OCI-LY3 (cell line): ENCODE data around the gene ADD2.

Experiments used
- H2AFZ ChIP-seq: fragments of 200-600, 300-600 bp; shearing (Covaris generic); 2 replicates; pipeline ENCODE4 v1.6.0; 2014; ENCODE audit warnings: antibody characterized with exemption, low read depth, low read length
- H3K27ac ChIP-seq: fragments of 200-600, 300-600 bp; sonication (generic); 2 replicates; pipeline ENCODE4 v1.5.1; 2014; ENCODE audit warnings: mild to moderate bottlenecking, low read length, moderate library complexity, mixed read lengths
- H3K27me3 ChIP-seq: fragments of 200-600, 300-600 bp; sonication (generic); 2 replicates; pipeline ENCODE4 v1.6.1; 2014; ENCODE audit warnings: low read depth, low read length, mixed read lengths
- H3K36me3 ChIP-seq: fragments of 200-600, 300-600 bp; sonication (generic); replicated peaks from 2 replicates; pipeline ENCODE3; 2014; ENCODE audit warnings: low read depth, low read length, mixed read lengths
- H3K4me1 ChIP-seq: fragments of 300-600, 200-600 bp; sonication (generic); 2 replicates; pipeline ENCODE4 v1.6.1; 2014; ENCODE audit warnings: low read length, mixed read lengths
- H3K4me2 ChIP-seq: fragments of 200-600, 300-600 bp; sonication (generic); 2 replicates; pipeline ENCODE4 v1.6.1; 2014; ENCODE audit warnings: low read length, mixed read lengths
- H3K4me3 ChIP-seq: fragments of 300-600, 200-600 bp; sonication (generic); 2 replicates; pipeline ENCODE4 v1.5.1; 2014; ENCODE audit warnings: antibody characterized with exemption, mild to moderate bottlenecking, low read length, moderate library complexity
- H3K79me2 ChIP-seq: fragments of 300-600, 200-600 bp; shearing (Covaris generic); 2 replicates; pipeline ENCODE4 v1.6.1; 2014; ENCODE audit warnings: mild to moderate bottlenecking, low read length, mixed read lengths
- H3K9ac ChIP-seq: fragments of 300-600, 200-600 bp; shearing (Covaris generic); 2 replicates; pipeline ENCODE4 v1.6.0; 2014; ENCODE audit warnings: mild to moderate bottlenecking, low read length, moderate library complexity
- H3K9me3 ChIP-seq: fragments of 200-600, 300-600 bp; shearing (Covaris generic); 2 replicates; pipeline ENCODE4 v1.6.1; 2014; ENCODE audit warnings: low read length, mixed read lengths; ENCODE audit not compliant: insufficient read depth
- H4K20me1 ChIP-seq: fragments of 200-600, 300-600 bp; sonication (generic); 2 replicates; pipeline ENCODE4 v1.6.1; 2016; ENCODE audit warnings: low read length, mixed read lengths; ENCODE audit not compliant: insufficient read depth
- EZH2phosphoT487 ChIP-seq: fragments of 200-600 bp; shearing (Covaris generic); IDR thresholded peaks from 2 replicates; pipeline ENCODE4 v1.6.1; 2018; ENCODE audit warnings: antibody characterized with exemption, mixed run types, low read depth
- TF ChIP-seq, protein P1 (sequence below): fragments of 200-600, 300-600 bp; sonication (generic); IDR thresholded peaks from 2 replicates; pipeline ENCODE4 v1.5.1; 2014; ENCODE audit warnings: antibody characterized with exemption, low read length, low read depth

The ADD2 gene

DNA sequence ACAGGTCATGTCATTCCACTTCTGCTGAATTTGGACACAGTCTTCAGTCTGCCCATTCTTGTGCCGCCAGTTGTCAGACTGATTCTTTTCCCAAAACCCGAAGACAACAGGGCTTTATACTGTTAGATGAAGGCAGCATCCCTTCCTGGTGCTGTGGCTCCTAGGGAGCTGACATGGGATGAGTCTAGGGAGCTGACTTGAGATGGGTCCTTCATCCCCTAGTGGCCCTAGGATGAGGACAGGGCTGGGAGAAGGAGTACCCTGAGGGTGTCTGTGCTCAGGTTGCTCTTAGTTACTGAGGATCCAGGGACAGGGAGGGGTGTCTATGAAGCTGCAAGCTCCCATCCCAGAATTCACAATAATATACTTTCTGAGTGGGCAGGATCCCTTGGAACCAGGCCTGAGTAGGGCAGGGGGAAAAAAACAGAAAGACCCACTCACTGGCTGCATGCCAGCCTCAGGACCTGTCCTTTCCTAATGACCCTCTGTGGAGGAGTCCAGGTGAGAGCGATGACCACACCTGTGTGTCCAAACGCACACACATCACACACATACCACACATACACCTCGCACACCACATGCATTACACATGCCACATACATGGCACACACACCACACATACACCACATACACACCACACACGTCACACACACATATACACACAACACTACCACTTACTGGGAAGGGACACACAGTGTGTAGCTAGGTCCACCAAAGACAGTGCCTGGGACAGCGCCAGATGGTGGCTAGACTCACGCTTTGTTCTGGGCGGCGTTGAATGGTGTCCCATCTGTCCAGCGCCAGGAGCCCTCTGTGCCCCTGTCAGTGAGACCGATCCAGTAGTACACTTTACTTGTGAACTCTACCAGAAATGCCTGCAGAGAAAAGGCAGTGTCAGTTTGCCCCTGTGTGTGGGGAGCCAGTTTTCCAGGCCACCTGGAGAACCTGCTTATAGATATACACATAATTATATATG is 41.3 kb upstream of the ADD2 start:
- H3K36me3 ChIP-seq: no peaks in the 10 kb centered on the region
- H2AFZ ChIP-seq: no peak overlapping the region
- H3K4me2 ChIP-seq: no peak overlapping the region
- peaks cover 9% of the 10 kb centered on the region; the same call in 1 of the 2 replicates for H3K27me3 ChIP-seq
- H3K4me3 ChIP-seq: no peak overlapping the region
- no peaks in the 10 kb centered on the region for H3K79me2 ChIP-seq
- H3K9me3 ChIP-seq: no peaks in the 10 kb centered on the region
- H3K27ac ChIP-seq: no peak overlapping the region
- no peak overlapping the region for H3K9ac ChIP-seq
- H4K20me1 ChIP-seq: no peaks in the 10 kb centered on the region
- no peaks in the 10 kb centered on the region for H3K4me1 ChIP-seq
- TF ChIP-seq, protein P1, sequence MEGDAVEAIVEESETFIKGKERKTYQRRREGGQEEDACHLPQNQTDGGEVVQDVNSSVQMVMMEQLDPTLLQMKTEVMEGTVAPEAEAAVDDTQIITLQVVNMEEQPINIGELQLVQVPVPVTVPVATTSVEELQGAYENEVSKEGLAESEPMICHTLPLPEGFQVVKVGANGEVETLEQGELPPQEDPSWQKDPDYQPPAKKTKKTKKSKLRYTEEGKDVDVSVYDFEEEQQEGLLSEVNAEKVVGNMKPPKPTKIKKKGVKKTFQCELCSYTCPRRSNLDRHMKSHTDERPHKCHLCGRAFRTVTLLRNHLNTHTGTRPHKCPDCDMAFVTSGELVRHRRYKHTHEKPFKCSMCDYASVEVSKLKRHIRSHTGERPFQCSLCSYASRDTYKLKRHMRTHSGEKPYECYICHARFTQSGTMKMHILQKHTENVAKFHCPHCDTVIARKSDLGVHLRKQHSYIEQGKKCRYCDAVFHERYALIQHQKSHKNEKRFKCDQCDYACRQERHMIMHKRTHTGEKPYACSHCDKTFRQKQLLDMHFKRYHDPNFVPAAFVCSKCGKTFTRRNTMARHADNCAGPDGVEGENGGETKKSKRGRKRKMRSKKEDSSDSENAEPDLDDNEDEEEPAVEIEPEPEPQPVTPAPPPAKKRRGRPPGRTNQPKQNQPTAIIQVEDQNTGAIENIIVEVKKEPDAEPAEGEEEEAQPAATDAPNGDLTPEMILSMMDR: no peak
- TF ChIP-seq EZH2phosphoT487: no peak

DNA sequence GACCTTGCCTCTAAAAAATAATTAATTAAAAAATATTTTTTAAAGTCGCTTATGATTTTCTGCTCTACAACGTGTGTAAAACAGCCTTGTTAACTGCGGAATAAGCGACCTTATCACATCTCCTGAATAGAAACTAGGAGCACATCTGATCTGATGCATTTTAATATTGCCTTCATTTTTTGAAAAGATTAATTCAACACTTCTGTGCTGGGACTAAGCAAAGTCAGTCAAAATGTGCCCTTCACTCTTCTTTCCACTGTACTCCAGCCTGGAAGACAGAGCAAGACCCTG is 39.8 kb upstream of the ADD2 start:
- H3K27ac ChIP-seq: no peak overlapping the region
- no peak for TF ChIP-seq EZH2phosphoT487
- TF ChIP-seq, protein P1: no peak
- no peak overlapping the region for H2AFZ ChIP-seq
- H3K9ac ChIP-seq: no peak overlapping the region
- H3K27me3 ChIP-seq: peaks cover 7% of the 10 kb centered on the region; the same call in 1 of the 2 replicates
- H3K4me3 ChIP-seq: no peak overlapping the region
- H3K9me3 ChIP-seq: no peaks in the 10 kb centered on the region
- no peaks in the 10 kb centered on the region for H3K4me1 ChIP-seq
- no peaks in the 10 kb centered on the region for H4K20me1 ChIP-seq
- no peaks in the 10 kb centered on the region for H3K36me3 ChIP-seq
- no peak overlapping the region for H3K4me2 ChIP-seq
- no peaks in the 10 kb centered on the region for H3K79me2 ChIP-seq

DNA sequence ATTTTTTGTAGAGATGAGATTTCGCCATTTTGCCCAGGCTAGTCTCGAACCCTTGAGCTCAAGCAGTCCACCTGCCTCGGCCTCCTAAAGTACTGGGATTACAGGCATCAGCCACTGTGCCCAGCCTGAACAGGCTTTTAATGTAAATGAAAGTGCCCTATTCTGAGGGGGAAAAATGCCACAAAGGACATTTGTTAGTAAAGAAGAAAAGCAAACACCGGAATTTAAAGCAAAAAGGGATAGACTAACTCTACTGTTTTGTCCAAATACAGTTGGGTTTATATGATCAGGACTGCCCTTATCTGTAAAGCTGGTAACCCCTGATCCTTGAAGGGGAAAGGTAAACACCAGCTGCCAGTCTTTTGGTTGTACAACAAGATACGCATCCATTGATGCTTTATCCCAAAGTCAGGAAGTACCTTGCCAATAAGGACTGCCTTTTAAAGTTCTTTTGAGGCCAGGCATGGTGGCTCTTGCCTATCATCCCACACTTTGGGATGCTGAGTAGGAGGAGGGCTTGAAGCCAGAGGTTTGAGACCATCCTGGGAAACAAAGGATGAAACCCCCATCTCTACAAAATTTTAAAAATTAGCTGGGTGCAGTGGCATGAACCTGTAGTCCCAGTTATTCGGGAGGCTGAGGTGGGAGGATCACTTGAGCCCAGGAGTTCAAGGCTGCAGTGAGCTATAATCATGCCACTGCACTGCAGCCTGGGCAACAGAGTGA is 39.3 kb upstream of the ADD2 start:
- TF ChIP-seq, protein P1: no peak
- TF ChIP-seq EZH2phosphoT487: no peak
- Histone ChIP-seq H3K27me3 (peaks cover 7% of the 10 kb centered on the region; the same call in 1 of the 2 replicates), H3K4me1 (no peaks in the 10 kb centered on the region), H3K4me2 (no peak overlapping the region), H4K20me1 (no peaks in the 10 kb centered on the region), H2AFZ (no peak overlapping the region), H3K9me3 (no peaks in the 10 kb centered on the region), H3K9ac (no peak overlapping the region), H3K79me2 (no peaks in the 10 kb centered on the region), H3K27ac (no peak overlapping the region), H3K4me3 (no peak overlapping the region), H3K36me3 (no peaks in the 10 kb centered on the region)

DNA sequence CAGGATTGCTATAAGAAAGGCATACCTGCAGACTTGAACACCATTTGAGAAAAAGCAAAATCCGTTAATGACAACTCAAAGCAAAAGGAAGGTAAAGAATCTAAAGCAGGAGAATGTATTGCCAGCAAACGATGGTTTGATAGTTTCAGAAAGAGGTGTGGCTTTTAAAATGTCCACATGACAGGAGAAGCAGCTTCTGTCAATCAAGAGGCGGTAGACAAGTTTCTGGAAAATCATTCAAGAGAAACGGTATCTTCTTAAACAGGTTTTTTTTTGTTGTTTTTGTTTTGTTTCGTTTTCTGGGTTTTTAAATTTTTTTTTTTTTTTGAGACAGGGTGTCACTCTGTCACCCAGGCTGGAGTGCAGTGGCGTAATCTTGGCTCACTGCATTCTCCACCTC is 38.6 kb upstream of the ADD2 start:
- Histone ChIP-seq H4K20me1 (no peaks in the 10 kb centered on the region), H3K27me3 (peaks cover 7% of the 10 kb centered on the region; the same call in 1 of the 2 replicates), H3K4me2 (no peak overlapping the region), H3K4me3 (no peak overlapping the region), H3K9ac (no peak overlapping the region), H3K79me2 (no peaks in the 10 kb centered on the region), H3K27ac (no peak overlapping the region), H2AFZ (no peak overlapping the region), H3K4me1 (no peaks in the 10 kb centered on the region), H3K36me3 (no peaks in the 10 kb centered on the region), H3K9me3 (no peaks in the 10 kb centered on the region)
- TF ChIP-seq, protein P1: no peak
- no peak for TF ChIP-seq EZH2phosphoT487
